Transverse colon (tissue), 3 donors: ENCODE results near the gene PEX11A.

Experiments used
- EP300 ChIP-seq: sonication (generic); formaldehyde crosslinking; IDR thresholded peaks from one replicate; pipeline ENCODE4 v1.6.1; 2017; ENCODE audit warnings: antibody characterized with exemption, low read depth
- POLR2A ChIP-seq: fragments of 450-650 bp; IDR thresholded peaks from one replicate; pipeline ENCODE4 v1.6.1; 2016; ENCODE audit warnings: antibody characterized with exemption, mild to moderate bottlenecking, moderate library complexity
- TF ChIP-seq, protein P1 (sequence below), 5 experiments: fragments of 200-600 bp in 3 of 5; fragments of 450-650 bp in 2 of 5; sonication (generic) in 3 of 5; IDR thresholded peaks; 1 replicate in 2 of 5; 2 replicates in 3 of 5; pipeline ENCODE4 v1.5.1; 2016 to 2017; ENCODE audit warnings: antibody characterized with exemption in 5 of 5, inconsistent platforms in 3 of 5, mild to moderate bottlenecking in 2 of 5, moderate library complexity in 1 of 5

DNA sequence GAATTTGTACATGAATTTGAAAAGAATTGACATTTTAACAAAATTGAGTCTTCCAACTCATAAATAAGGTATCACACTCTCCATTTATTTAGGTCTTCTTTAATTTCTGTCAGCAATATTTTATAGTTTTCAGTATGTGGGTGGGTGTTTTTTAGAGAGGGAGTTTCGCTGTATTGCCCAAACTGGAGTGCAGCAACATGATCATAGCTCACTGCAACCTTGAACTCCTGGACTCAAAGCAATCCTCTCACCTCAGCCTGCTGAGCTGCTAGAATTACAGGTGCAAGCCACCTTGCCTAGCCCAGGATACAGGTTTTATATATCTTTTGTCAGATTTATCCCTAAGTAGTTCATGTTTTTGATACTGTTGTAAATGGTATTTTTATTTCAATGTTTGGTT lies 4.6 kb upstream of the PEX11A start:
- TF ChIP-seq, protein P1, sequence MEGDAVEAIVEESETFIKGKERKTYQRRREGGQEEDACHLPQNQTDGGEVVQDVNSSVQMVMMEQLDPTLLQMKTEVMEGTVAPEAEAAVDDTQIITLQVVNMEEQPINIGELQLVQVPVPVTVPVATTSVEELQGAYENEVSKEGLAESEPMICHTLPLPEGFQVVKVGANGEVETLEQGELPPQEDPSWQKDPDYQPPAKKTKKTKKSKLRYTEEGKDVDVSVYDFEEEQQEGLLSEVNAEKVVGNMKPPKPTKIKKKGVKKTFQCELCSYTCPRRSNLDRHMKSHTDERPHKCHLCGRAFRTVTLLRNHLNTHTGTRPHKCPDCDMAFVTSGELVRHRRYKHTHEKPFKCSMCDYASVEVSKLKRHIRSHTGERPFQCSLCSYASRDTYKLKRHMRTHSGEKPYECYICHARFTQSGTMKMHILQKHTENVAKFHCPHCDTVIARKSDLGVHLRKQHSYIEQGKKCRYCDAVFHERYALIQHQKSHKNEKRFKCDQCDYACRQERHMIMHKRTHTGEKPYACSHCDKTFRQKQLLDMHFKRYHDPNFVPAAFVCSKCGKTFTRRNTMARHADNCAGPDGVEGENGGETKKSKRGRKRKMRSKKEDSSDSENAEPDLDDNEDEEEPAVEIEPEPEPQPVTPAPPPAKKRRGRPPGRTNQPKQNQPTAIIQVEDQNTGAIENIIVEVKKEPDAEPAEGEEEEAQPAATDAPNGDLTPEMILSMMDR (IDR thresholded peaks at IDR 0.05), result no peak
- no peak for TF ChIP-seq POLR2A
- TF ChIP-seq EP300, result no peak
